GM12874 (cell line): ENCODE results near the gene FZR1.
A peak's percentile ranks its signal among the peaks of the same experiment; 100 is the strongest.

Source experiments
- TF ChIP-seq, protein P1 (sequence below): IDR thresholded peaks from 2 replicates; pipeline ENCODE4 v1.5.1; 2011; ENCODE audit warnings: low read depth, mild to moderate bottlenecking, control low read depth, low read length, moderate library complexity; ENCODE audit not compliant: insufficient read depth

Gene FZR1

GRCh38 chr19:3586127-3586626, 80.1 kb downstream of the FZR1 start:
- TF ChIP-seq, protein P1, sequence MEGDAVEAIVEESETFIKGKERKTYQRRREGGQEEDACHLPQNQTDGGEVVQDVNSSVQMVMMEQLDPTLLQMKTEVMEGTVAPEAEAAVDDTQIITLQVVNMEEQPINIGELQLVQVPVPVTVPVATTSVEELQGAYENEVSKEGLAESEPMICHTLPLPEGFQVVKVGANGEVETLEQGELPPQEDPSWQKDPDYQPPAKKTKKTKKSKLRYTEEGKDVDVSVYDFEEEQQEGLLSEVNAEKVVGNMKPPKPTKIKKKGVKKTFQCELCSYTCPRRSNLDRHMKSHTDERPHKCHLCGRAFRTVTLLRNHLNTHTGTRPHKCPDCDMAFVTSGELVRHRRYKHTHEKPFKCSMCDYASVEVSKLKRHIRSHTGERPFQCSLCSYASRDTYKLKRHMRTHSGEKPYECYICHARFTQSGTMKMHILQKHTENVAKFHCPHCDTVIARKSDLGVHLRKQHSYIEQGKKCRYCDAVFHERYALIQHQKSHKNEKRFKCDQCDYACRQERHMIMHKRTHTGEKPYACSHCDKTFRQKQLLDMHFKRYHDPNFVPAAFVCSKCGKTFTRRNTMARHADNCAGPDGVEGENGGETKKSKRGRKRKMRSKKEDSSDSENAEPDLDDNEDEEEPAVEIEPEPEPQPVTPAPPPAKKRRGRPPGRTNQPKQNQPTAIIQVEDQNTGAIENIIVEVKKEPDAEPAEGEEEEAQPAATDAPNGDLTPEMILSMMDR, result peak; percentile 59

GRCh38 chr19:3586707-3587346, 80.7 kb downstream of the FZR1 start:
- TF ChIP-seq, protein P1, result no peak
